IMR-90 (cell line): Measurements from ENCODE around the gene ZNF358. TPM values are rescaled to one million over a fixed set of nuclear protein-coding genes. Genes with fewer than 3 reads are reported as not detected.
"Not testable (repeated sequence)": the region's sequence is repeated elsewhere in the genome, so short reads cannot be mapped to it uniquely, and the experiment has no call there.

Experiments
- ATAC-seq: fragments of 200-7000 bp; cut with Tn5 transposase; 2 replicates; pipeline ENCODE4 v1.9.1; 2020; ENCODE audit warnings: low read depth, mild to moderate bottlenecking, moderate library complexity
- BruUV-seq: library from RNA; stranded (reverse); fragments of 400-500 nt; replicated peaks from 2 replicates; lab custom pipeline; 2021; lab: Mats Ljungman, UMichigan
- CTCF ChIA-PET: fragments of 300-600 bp; formaldehyde crosslinking; extraction: SDS; loops from one replicate; lab custom pipeline; 2021; ENCODE audit warnings: antibody characterized with exemption; lab: Yijun Ruan, JAX
- POLR2A ChIA-PET: fragments of 300-600 bp; sonication (Branson Sonifier 250); formaldehyde crosslinking; loops from one replicate; lab custom pipeline; 2022; ENCODE audit warnings: antibody characterized with exemption; ENCODE audit not compliant: unreplicated experiment; lab: Charles Lee
- DNase-seq: peaks from one replicate; pipeline ENCODE4 v3.0.0; 2013
- H2AFZ ChIP-seq: replicated peaks from 2 replicates; pipeline ENCODE3; 2013; ENCODE audit warnings: low read length, mild to moderate bottlenecking; ENCODE audit not compliant: poor library complexity
- H2AK5ac ChIP-seq: 2 replicates; pipeline ENCODE4 v1.6.1; 2013; ENCODE audit warnings: low read depth, low read length, inconsistent platforms
- H2AK9ac ChIP-seq: replicated peaks from 2 replicates; pipeline ENCODE3; 2013; ENCODE audit warnings: mild to moderate bottlenecking, low read depth, low read length, moderate library complexity; ENCODE audit not compliant: poor library complexity
- H2BK120ac ChIP-seq: 2 replicates; pipeline ENCODE4 v1.6.1; 2013; ENCODE audit warnings: low read depth, low read length, inconsistent platforms
- H2BK15ac ChIP-seq: 3 replicates; pipeline ENCODE4 v1.6.1; 2013; ENCODE audit warnings: low read depth, low read length, inconsistent platforms
- H2BK20ac ChIP-seq: 2 replicates; pipeline ENCODE4 v1.6.1; 2013; ENCODE audit warnings: low read depth, mild to moderate bottlenecking, inconsistent platforms, low read length, moderate library complexity
- H2BK5ac ChIP-seq: 2 replicates; pipeline ENCODE4 v1.6.1; 2013; ENCODE audit warnings: mild to moderate bottlenecking, low read depth, low read length, inconsistent platforms; ENCODE audit not compliant: poor library complexity, severe bottlenecking
- H3K14ac ChIP-seq: replicated peaks from 2 replicates; pipeline ENCODE4 v1.6.1; 2013; ENCODE audit warnings: low read depth, low read length, inconsistent platforms
- H3K18ac ChIP-seq: 2 replicates; pipeline ENCODE4 v1.6.1; 2013; ENCODE audit warnings: low read depth, low read length, control low read depth
- H3K23ac ChIP-seq: 2 replicates; pipeline ENCODE4 v1.6.1; 2013; ENCODE audit warnings: low read depth, low read length, inconsistent platforms
- H3K27ac ChIP-seq: 2 replicates; pipeline ENCODE4 v1.5.1; 2013; ENCODE audit warnings: mild to moderate bottlenecking, control low read depth, low read length; ENCODE audit not compliant: insufficient read depth
- H3K27me3 ChIP-seq: 2 replicates; pipeline ENCODE4 v1.6.1; 2013; ENCODE audit warnings: low read length; ENCODE audit not compliant: control insufficient read depth, insufficient read depth
- H3K36me3 ChIP-seq: 2 replicates; pipeline ENCODE4 v1.6.1; 2013; ENCODE audit warnings: low read length, mixed read lengths; ENCODE audit not compliant: control insufficient read depth, insufficient read depth
- H3K4ac ChIP-seq: 2 replicates; pipeline ENCODE4 v1.6.1; 2013; ENCODE audit warnings: low read depth, low read length, inconsistent platforms
- H3K4me1 ChIP-seq: 2 replicates; pipeline ENCODE4 v1.6.1; 2013; ENCODE audit warnings: low read length, mixed read lengths; ENCODE audit not compliant: control insufficient read depth, insufficient read depth
- H3K4me2 ChIP-seq: 2 replicates; pipeline ENCODE4 v1.6.1; 2013; ENCODE audit warnings: low read depth, mild to moderate bottlenecking, control low read depth, low read length, moderate library complexity
- H3K4me3 ChIP-seq: 2 replicates; pipeline ENCODE4 v1.5.1; 2013; ENCODE audit warnings: low read depth, mild to moderate bottlenecking, control low read depth, low read length, moderate library complexity; ENCODE audit not compliant: insufficient read depth
- H3K56ac ChIP-seq: 2 replicates; pipeline ENCODE4 v1.6.1; 2013; ENCODE audit warnings: low read length, inconsistent platforms; ENCODE audit not compliant: insufficient read depth; ENCODE audit errors: extremely low read depth
- H3K79me1 ChIP-seq, 2 experiments: 2 replicates each; pipeline ENCODE4 v1.6.1; 2013; ENCODE audit warnings: low read length in 2 of 2, inconsistent platforms in 1 of 2, low read depth in 1 of 2
- H3K9ac ChIP-seq: 2 replicates; pipeline ENCODE4 v1.6.1; 2013; ENCODE audit warnings: low read depth, low read length, control low read depth
- H3K9me1 ChIP-seq: 2 replicates; pipeline ENCODE4 v1.6.1; 2013; ENCODE audit warnings: low read length, inconsistent platforms; ENCODE audit not compliant: insufficient read depth
- H3K9me3 ChIP-seq: 2 replicates; pipeline ENCODE4 v1.6.1; 2013; ENCODE audit warnings: low read length; ENCODE audit not compliant: control insufficient read depth, insufficient read depth
- H4K20me1 ChIP-seq: 2 replicates; pipeline ENCODE4 v1.6.1; 2013; ENCODE audit warnings: low read length, inconsistent platforms; ENCODE audit not compliant: insufficient read depth
- H4K5ac ChIP-seq: 2 replicates; pipeline ENCODE4 v1.6.1; 2013; ENCODE audit warnings: mild to moderate bottlenecking, low read depth, low read length, control low read depth
- H4K8ac ChIP-seq, 2 experiments: 2 replicates each; pipeline ENCODE4 v1.6.1; 2013; ENCODE audit warnings: low read depth in 2 of 2, low read length in 2 of 2, control low read depth in 1 of 2, inconsistent platforms in 1 of 2
- H4K91ac ChIP-seq: 2 replicates; pipeline ENCODE4 v1.6.1; 2013; ENCODE audit warnings: low read depth, low read length, inconsistent platforms; ENCODE audit not compliant: insufficient read depth
- WGBS, 2 experiments: methylation state at CpG; one replicate each; pipeline versions ENCODE4 v1.1.5 to v1.1.7; 2013; ENCODE audit warnings: missing lambda C conversion rate in 2 of 2; ENCODE audit not compliant: insufficient read length in 1 of 2; ENCODE audit errors: extremely low coverage in 2 of 2; 5-methylcytosine and 5-hydroxymethylcytosine counted together
- dilution Hi-C: fragments of 300-500 bp; cut with HindIII; formaldehyde crosslinking; loops from one replicate; pipeline ENCODE4 v1.14.3; 2018; ENCODE audit warnings: low sequenced_read_pairs; ENCODE audit not compliant: unreplicated experiment
- in situ Hi-C: fragments of 300-500 bp; cut with MboI; formaldehyde crosslinking; loops from 3 replicates; pipeline ENCODE4 v1.14.3; 2019; ENCODE audit warnings: low sequenced_read_pairs, inconsistent platforms, mixed read lengths
- intact Hi-C: fragments of 100-400 bp; cut with micrococcal nuclease; formaldehyde crosslinking; loops from 2 replicates; pipeline ENCODE4 v1.10.0; 2022
- polyA plus RNA-seq, 3 experiments: library from polyadenylated mRNA; depleted of rRNA; stranded (reverse); fragments of >200 nt; gene quantifications; 2 replicates each; pipeline ENCODE4 v1.2.3, GENCODE V29; 2012; ENCODE audit warnings: low replicate concordance in 1 of 3
- total RNA-seq: library from RNA; depleted of rRNA; stranded (reverse); fragments of >200 nt; gene quantifications from 2 replicates; pipeline ENCODE4 v1.2.3, GENCODE V29; 2012

The ZNF358 gene
- total and polyA plus RNA-seq, 2 of the 4 experiments (the other 2 are of a cell fraction) = 5.4 to 30.7 TPM

GRCh38 chr19:7538990-7539389 is 23.1 kb downstream of the ZNF358 start:
- H3K27ac ChIP-seq, H4K8ac ChIP-seq, H2BK15ac ChIP-seq, H3K9me3 ChIP-seq, H3K9ac ChIP-seq, H2BK120ac ChIP-seq, H3K27me3 ChIP-seq, H3K14ac ChIP-seq, H2AFZ ChIP-seq, H2AK9ac ChIP-seq, H3K23ac ChIP-seq, H2AK5ac ChIP-seq, H2BK5ac ChIP-seq, H3K9me1 ChIP-seq, DNase-seq, H2BK20ac ChIP-seq, H4K20me1 ChIP-seq, H3K18ac ChIP-seq, H3K56ac ChIP-seq, H3K4me2 ChIP-seq, BruUV-seq, POLR2A ChIA-PET, H3K4me1 ChIP-seq, H3K4ac ChIP-seq, intact Hi-C loops, in situ Hi-C loops, H4K5ac ChIP-seq, dilution Hi-C loops, H4K91ac ChIP-seq, CTCF ChIA-PET, ATAC-seq, H3K4me3 ChIP-seq: not testable (repeated sequence)
- 100% methylated on average over 1 of the region's 5 CpGs; no CpG with 5 or more reads in 1 of the 2 experiments for WGBS, 2 experiments
- peaks cover 33% of the 10 kb centered on the region for H3K36me3 ChIP-seq
- peaks cover 11% of the 10 kb centered on the region in 2 experiments; a peak in 2 of 4 replicates for H3K79me1 ChIP-seq
